Measurements from ENCODE around the gene GPX3. TPM values are rescaled to one million over a fixed set of nuclear protein-coding genes. Genes with fewer than 3 reads are reported as not detected.

GPX3 gene
- total and polyA plus RNA-seq, 2 of the 8 experiments (the other 6 are each of a cell fraction or from before 2014, with no cell fraction given), result 27.8 to 77.9 TPM

DNA sequence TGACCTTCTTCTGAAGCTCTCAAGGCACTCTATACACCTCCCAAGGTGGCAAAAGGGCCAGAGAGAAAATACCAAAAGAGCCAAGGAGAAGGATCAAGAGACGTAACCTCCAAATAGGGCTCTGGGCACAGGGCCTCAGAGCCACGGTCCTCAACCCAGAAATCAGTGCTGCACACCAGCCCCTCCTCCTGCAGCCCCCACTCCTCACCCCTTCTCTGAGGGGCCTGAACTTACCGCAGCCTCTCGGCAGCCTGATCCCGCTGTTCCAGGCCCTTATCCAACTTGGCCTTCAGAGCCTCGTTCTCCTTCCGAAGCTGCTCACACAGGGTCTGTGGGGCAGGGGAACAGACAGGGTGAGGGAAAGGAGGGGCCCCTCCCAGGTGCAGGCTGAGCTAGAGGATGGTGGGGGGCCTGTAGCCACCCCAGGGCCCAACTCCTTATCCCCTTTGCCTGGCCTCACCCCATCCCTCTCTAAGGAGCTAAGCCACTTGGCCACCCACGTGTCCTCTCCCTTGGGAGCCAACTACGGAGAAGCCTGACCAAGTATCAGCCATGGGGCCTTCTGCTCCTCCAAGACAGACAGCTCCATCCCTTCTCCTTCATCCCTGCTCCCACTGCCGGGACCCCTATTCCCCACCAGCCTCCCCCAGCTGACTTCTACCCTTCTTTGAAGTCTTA is 31.7 kb downstream of the GPX3 start (continued):
- no peak for TF ChIP-seq KDM4A (IDR thresholded peaks at IDR 0.05; ENCODE audit: low read depth, low read length, severe bottlenecking)
- TF ChIP-seq KDM5A (IDR thresholded peaks at IDR 0.05; ENCODE audit: low read length), result no peak
- no peak for TF ChIP-seq BRCA1 (IDR thresholded peaks at IDR 0.05; ENCODE audit: low read depth, low read length)
